Dedifferentiated amniotic fluid mesenchymal stem cell (primary cell): Measurements from ENCODE around the gene MMP25.
A peak's percentile ranks its signal among the peaks of the same experiment; 100 is the strongest.
"Not testable (repeated sequence)": the region's sequence is repeated elsewhere in the genome, so short reads cannot be mapped to it uniquely, and the experiment has no call there.

ENCODE experiments used
- DNase-seq: peaks from one replicate; pipeline ENCODE4 v3.0.0-alpha.2; 2016; ENCODE audit errors: extremely low spot score

MMP25 gene

GRCh38 chr16:3056336-3057180, 10.2 kb downstream of the MMP25 start:
- no peak for DNase-seq

DNA sequence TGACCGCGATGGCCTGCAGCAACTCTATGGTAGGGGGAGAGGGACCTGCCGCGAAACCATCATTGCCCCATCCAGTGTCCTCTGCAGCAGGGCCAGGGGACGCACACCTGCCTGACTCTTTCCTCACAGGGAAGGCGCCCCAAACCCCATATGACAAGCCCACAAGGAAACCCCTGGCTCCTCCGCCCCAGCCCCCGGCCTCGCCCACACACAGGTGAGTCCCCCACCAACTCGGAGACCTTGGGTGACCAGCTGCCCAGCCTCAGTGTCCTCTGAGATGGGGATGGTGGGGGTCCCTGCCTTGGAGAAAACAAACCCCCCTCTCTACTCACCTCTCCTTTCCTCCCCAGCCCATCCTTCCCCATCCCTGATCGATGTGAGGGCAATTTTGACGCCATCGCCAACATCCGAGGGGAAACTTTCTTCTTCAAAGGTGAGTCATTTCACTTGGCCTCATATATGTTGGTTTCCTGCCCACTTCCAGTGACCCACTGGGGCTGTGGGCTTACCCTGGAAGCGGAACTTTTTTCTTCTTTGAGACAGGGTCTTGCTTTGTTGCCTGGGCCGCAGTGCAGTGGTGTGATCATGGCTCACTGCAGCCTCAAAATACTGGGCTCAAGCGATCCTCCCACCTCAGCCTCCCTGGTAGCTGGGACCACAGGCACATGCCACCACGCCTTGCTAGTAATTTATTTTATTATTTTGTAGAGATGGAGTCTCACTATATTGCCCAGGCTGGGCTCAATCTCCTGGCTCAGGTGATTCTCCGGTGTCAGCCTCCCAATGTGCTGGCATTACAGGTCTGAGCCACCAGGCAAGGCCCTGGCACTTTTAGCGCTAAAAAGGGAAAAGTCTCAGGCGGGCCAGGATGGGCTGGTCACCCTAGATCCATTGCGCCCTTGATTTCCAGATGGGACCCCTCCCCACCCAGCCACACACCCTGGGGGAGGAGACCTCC, 11.1 kb downstream of the MMP25 start:
- DNase-seq: no peak

GRCh38 chr16:3058139-3059030, 12.0 kb downstream of the MMP25 start:
- no peak for DNase-seq

GRCh38 chr16:3059041-3059722, 12.8 kb downstream of the MMP25 start:
- DNase-seq: peak; percentile 73

DNA sequence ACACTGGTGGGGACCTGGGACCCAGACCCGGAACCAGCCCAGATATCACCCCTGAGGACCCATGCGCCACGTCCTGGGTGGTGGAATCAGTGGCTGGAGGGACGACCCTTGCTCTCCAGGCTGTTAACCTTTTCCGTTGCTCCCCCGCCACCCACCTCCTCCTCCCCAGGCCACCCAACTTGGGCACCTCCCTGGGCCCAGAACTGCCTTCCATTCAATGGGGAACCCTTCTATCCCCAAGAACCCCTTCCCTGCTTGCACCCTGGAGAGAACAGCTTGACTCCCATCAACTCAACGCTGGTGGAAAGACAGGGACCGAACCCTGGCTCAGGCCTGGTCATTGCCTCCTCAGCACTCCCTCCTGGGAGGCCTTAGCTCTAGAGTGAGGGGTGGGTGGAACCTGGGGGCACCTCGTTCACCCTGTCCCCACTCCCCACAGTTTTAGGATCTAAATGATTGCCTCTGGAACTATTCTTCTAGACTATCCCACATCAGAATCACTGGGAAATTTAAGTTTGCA, 13.4 kb downstream of the MMP25 start:
- no peak for DNase-seq

DNA sequence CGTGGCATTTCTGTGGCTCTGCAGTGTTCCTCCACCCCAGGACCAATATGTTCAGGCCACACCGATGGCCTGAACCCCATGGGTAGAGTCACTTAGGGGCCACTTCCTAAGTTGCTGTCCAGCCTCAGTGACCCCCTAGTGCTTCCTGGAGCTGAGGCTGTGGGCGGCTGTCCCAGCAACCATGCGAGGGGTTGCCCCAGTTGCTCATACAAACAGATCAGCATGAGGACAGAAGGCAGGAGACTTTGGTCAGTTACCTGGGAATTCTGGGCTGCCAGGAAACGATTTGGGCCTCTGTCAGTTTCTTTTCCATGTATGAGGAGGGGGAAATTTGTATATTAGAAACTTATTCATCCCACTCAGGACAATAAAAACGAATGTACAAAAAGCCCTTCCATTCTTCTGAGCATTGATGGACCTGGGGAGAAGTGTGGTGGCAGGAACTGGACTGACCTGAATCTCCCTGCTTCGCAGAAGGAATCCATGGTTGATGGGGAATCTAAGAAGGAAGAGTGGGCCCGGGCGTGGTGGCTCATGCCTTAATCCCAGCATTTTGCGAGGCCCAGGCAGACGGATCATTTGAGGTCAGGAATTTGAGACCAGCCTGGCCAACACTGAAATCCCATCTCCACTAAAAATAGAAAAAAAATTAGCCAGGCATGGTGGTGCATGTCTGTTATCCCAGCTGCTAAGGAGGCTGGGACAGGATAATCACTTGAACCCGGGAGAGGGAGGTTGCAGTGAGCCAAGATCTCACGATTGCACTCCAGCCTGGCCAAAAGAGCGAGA, 14.2 kb downstream of the MMP25 start:
- DNase-seq: no peak

DNA sequence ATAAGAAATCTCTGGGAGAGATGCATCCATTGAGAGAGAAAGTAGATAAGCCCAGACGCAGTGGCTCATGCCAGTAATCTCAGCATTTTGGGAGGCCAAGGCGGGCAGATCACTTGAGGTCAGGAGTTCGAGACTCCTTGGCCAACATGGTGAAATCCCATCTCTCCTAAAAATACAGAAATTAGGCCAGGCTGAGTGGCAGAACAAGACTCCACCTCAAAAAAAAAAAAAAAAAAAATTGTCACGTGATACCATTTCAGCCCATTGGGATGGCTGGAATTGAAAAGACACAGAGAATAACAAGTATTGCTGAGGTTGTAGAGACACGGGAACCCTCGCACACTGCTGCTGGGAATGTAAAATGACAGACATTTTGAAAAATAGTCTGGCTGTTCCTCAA, 16.2 kb downstream of the MMP25 start:
- no peak for DNase-seq

GRCh38 chr16:3063625-3064386, 17.4 kb downstream of the MMP25 start:
- DNase-seq: no peak

DNA sequence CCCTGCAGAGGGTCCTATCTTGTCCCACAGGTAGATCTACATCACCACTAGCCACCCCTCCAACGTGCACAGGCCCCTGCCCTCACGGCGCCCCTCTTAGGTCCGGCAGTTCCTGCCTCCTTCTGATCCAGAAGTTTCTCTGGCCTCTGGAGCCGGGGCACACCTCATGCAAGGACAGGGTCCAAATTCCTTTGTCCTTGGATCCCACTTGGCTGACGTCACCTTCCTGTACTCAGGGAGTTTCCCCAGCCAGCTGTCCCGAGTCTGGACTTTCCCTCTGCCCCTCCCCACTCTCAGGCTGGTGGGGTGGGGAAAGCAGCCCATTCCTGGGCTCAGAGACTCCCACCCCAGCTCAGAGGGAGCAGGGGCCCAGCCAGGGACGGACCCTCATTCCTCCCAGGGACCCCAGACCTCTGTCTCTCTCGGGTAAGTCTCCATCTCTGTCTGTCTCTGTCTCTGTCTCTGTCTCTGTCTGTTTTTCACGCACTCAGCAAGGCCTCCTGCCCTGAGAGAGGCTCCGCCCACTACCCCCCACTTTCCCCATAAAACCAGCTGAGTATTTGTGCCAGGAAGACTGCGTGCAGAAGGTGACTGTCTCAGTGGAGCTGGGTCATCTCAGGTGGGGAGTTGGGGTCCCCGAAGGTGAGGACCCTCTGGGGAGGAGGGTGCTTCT, 18.8 kb downstream of the MMP25 start, which contains the start of gene IL32:
Gene IL32, plus strand, starts transcription at position 572 of the 673 bp plus-strand sequence. CDS start 172 bp downstream, outside the sequence.
- DNase-seq: peak; percentile 73

DNA sequence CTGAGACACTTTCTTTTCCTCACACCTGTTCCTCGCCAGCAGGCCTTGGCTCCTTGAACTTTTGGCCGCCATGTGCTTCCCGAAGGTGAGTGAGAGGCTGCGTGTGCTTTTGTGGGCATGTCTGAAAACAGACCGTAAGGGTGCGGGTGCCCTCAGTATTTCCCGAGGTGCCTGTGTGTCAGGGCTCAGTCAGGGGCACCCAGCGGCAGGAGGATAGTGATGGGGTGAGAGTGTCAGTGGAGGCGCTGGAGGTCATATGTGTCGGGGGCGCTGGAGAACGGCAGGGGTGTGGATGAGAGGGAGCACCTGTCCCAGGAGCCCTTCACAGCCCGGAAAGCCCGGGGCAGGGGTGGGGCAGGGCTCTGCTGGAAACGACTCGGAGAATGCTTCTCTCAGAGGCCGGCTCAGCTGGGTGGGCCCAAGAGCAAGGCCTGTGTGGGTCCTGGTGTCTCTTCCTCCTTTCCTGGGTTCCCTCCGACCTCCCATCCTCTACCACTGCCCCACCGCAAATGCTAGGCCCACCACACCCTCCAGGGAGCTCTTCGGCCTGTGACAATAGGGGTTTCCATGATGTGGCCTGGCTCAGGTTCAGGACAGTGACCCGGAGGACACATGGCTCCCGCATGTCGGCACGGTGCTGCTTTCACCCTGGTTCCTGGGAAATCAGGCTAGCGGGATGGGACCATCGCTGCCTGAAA, 19.5 kb downstream of the MMP25 start:
- DNase-seq: no peak

DNA sequence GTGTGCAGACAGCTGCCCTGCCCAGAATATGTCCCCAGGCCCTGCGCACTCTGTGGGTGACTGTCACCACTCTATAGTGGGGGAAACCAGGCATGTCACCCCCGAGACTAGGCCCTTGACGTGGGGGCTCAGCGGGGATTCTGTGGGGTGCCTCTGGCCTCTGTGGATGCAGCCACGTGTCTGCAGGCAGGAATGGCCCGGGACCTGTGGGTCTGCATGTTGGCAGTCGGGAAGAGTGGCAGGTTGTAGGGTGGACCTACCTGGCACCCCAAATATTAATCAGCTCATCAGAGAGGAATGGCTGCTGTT, 20.0 kb downstream of the MMP25 start:
- no peak for DNase-seq

DNA sequence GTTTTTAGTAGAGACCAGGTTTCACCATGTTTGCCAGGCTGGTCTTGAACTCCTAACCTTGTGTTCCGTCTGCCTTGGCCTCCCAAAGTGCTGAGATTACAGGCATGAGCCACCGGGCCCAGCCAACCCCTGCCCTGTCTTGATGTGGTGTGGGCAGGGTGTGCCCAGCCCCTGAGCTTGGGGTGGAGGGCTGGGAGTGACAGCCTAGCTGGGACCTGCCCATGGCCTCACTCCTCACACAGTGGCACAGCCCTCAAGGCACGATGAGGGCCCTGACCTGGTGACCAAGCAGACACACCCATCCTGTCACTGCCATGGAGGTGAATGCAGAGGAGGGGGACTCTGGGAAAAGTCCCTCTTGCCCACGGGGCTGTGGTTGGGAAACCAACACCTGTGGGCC, 22.1 kb downstream of the MMP25 start:
- no peak for DNase-seq

GRCh38 chr16:3069146-3069545, 22.8 kb downstream of the MMP25 start:
- not testable (repeated sequence) for DNase-seq

GRCh38 chr16:3070608-3071111, 24.3 kb downstream of the MMP25 start:
- no peak for DNase-seq

DNA sequence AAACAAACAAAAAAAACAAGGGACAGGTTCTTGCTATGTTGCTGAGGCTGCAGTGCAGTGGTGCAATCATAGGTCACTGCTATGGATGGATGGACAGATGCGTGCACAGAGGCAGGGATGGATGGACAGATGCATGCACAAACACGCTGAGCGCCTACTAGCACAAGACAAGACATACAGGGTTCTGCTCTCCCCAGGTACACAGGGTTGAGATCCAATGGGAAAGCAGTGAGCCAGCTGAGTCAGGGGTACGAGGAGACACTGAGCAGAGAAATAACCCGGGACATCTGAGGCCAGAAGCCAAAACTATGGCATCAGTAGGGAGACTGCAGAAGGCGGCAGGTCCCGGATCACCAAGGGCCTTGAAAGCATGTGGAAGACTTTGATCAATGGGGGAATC, 25.3 kb downstream of the MMP25 start:
- no peak for DNase-seq

GRCh38 chr16:3072148-3072547, 25.8 kb downstream of the MMP25 start:
- not testable (repeated sequence) for DNase-seq

DNA sequence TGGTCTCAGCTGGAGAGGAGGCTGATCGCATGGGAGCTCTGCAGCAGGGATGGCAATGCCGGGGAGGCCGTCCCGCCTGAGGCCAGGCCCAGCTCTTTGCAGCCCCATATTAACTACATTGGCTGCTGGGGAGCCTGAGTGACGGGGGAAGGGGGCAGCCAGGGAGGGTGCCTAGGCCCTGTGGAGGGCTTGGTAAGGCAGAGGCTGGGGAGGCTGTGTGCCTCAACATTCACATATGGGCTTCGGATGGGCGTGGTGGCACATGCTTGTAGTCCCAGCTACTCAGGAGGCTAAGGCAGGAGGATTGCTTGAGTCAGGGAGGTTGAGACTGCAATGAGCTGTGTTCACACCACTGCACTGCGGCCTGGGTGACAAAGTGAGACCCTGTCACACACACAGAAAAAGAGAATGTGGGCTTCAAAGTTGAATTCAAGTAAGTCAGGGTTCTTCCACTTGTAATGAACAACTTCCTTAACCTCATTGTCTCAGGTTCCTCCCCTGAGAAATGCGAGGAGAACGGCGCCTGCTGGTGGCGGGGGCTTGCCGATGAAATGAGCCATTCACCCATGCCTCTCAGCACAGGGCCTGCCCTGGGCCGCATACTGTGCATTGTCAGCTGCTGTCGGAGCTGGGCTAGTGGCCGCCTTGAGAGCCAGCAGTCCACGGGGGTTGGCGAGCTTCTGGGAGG, 26.4 kb downstream of the MMP25 start:
- DNase-seq: not testable (repeated sequence)
